ENCODE results near the gene CACNA1C.
"Not testable (repeated sequence)": the region's sequence is repeated elsewhere in the genome, so short reads cannot be mapped to it uniquely, and the experiment has no call there.

Gene CACNA1C

DNA sequence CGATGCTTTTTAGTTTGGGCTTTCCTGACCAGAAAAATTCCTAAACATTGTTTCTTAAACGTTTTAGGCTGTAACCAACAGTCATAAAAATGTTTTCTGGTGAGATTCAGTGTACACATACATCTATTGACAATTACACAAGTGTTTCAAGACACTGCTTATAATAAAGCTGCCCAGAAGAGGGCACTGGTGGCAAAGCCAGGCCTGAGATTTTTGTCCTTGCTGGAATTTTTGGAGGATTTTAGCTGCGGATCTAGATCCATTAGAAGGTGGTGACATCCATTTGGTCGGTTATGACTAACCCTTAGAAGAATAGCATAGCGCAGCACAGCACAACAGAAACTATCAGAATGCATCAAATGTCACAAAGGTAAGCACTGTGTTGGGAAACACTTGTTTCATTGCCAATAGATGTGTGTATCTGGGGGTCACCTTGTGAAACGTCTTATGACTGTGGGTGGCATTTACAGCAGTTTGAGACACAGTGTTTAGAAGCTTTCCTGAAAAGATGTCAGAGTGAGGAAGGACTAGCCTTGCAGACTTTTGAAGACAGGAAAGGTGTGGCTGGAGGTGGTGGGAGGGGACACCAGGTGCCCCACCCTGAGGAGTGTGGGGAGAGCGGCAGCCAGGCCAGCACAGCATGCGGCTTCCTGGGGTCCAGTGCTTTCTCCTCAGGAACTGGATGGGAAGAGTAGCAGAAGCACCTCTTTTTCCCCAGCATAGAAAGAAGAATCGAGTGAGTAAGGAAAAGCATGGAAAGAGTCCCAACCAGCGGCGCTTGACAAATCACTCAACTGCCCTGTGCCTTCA, 687.2 kb downstream of the CACNA1C start:
- peak; percentile 35 for DNase-seq

DNA sequence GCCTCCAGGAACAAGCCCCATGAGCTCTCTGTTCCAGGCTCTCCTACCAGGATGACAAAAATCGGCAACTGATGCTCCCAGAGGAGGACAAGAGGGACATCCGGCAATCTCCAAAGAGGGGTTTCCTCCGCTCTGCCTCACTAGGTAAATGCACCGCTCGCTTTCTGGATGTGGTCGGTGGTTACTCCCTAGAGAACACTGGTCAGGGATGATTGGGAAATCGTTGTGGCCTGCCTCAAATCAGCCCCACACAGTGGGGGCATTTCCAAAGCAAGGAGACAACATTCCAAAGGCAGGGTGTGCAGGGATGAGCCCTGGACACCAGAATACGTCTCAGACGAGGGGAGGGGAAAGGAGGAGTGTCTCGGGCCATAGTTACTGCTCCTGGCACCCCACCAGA, 689.2 kb downstream of the CACNA1C start:
- DNase-seq: not testable (repeated sequence)

DNA sequence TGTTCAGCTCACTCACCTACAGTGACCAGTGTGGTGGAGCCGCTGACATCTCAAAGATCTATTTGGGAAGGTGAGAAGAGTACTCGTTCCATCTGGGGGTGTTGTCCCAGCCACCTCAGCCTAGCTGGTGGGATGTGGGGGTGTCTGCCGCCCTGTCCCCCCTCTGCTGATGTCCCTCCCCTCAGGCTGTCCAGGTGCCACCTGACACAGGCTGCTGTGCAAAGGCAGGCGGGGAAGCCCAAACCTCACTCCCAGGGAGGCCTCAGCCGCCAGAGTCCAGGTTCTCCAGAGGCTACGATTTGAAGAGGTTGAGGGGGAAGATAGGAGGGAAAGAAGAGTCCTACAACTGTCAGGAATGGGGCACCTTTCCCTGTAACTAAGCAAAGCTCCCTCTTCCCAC, 690.7 kb downstream of the CACNA1C start:
- no peak for DNase-seq

DNA sequence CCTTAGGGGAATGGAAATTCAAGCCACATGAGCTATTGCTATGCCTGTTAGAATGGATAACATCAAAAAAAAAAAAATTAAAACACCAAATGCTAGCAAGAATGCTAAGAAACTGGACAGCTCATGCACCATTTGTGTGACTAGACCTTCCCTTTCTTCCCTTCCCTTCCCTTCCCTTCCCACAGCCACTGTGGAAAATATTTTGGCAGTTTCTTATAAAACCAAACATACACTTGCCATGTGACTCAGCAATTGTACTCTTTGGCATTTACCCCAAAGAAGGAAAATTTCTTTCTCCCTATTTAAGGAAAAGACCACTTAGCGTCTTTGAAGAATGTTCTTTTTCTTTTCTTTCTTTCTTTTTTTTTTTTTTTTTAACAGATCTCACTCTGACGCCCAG, 692.9 kb downstream of the CACNA1C start:
- no peak for DNase-seq
